MM.1S (cell line): Measurements from ENCODE around the gene TSPYL2.

Source experiments
- CTCF ChIP-seq: fragments of 300-600 bp; sonication (generic); IDR thresholded peaks from 2 replicates; pipeline ENCODE4 v1.5.1; 2016; ENCODE audit warnings: antibody characterized with exemption, low read length, mixed read lengths
- EZH2 ChIP-seq: fragments of 300-600 bp; sonication (generic); optimal IDR thresholded peaks from 2 replicates; pipeline ENCODE3; 2017; ENCODE audit warnings: low read depth, mild to moderate bottlenecking, antibody characterized with exemption, low read length, mixed read lengths

GRCh38 chrX:53085661-53086229 lies 3.6 kb downstream of the TSPYL2 start:
- TF ChIP-seq CTCF (no peak), EZH2 (no peak)
